H9 (cell line): ENCODE results near the gene IAH1. TPM values are rescaled to one million over a fixed set of nuclear protein-coding genes. Genes with fewer than 3 reads are reported as not detected.

ENCODE experiments used
- DNase-seq: peaks from one replicate; pipeline ENCODE4 v3.0.0-alpha.2; 2017
- H2AFZ ChIP-seq: one replicate; pipeline ENCODE4 v1.6.1; 2013; ENCODE audit warnings: mild to moderate bottlenecking, low read length, control low read depth, moderate library complexity
- H2AK5ac ChIP-seq: 2 replicates; pipeline ENCODE4 v1.6.1; 2013; ENCODE audit warnings: low read length, control low read depth, mixed read lengths; ENCODE audit not compliant: insufficient read length
- H2BK120ac ChIP-seq: one replicate; pipeline ENCODE4 v1.6.1; 2013; ENCODE audit warnings: low read depth, mild to moderate bottlenecking, low read length, control low read depth, inconsistent platforms; ENCODE audit not compliant: poor library complexity, severe bottlenecking
- H2BK12ac ChIP-seq: 2 replicates; pipeline ENCODE4 v1.6.1; 2013; ENCODE audit warnings: low read length, control low read depth, mixed read lengths, low read depth; ENCODE audit not compliant: insufficient read length
- H2BK15ac ChIP-seq: 2 replicates; pipeline ENCODE4 v1.6.1; 2013; ENCODE audit warnings: low read depth, low read length, control low read depth
- H2BK20ac ChIP-seq: one replicate; pipeline ENCODE4 v1.6.1; 2013; ENCODE audit warnings: low read depth, mild to moderate bottlenecking, low read length, control low read depth, inconsistent platforms; ENCODE audit not compliant: poor library complexity, severe bottlenecking
- H2BK5ac ChIP-seq: 2 replicates; pipeline ENCODE4 v1.6.1; 2013; ENCODE audit warnings: low read length, control low read depth, mixed read lengths; ENCODE audit not compliant: insufficient read length
- H3K14ac ChIP-seq: 2 replicates; pipeline ENCODE4 v1.6.1; 2013; ENCODE audit warnings: low read length, control low read depth; ENCODE audit not compliant: insufficient read depth
- H3K18ac ChIP-seq: 2 replicates; pipeline ENCODE4 v1.6.1; 2013; ENCODE audit warnings: low read depth, mild to moderate bottlenecking, mixed read lengths, low read length, control low read depth; ENCODE audit not compliant: insufficient read length
- H3K23ac ChIP-seq: 2 replicates; pipeline ENCODE4 v1.6.1; 2013; ENCODE audit warnings: low read length, control low read depth, mixed read lengths, low read depth; ENCODE audit not compliant: insufficient read length
- H3K23me2 ChIP-seq: 2 replicates; pipeline ENCODE4 v1.6.1; 2013; ENCODE audit warnings: low read depth, mild to moderate bottlenecking, mixed read lengths, low read length, control low read depth; ENCODE audit not compliant: insufficient read length, poor library complexity, severe bottlenecking
- H3K27ac ChIP-seq: 2 replicates; pipeline ENCODE4 v1.5.1; 2013; ENCODE audit warnings: low read length, control low read depth, mixed read lengths, low read depth; ENCODE audit not compliant: insufficient read length
- H3K27me3 ChIP-seq: 2 replicates; pipeline ENCODE4 v1.6.1; 2013; ENCODE audit warnings: low read length, control low read depth, inconsistent platforms; ENCODE audit not compliant: insufficient read depth
- H3K4ac ChIP-seq: 2 replicates; pipeline ENCODE4 v1.6.1; 2013; ENCODE audit warnings: low read depth, mild to moderate bottlenecking, control low read depth, inconsistent platforms, low read length, moderate library complexity
- H3K4me1 ChIP-seq: 2 replicates; pipeline ENCODE4 v1.6.1; 2013; ENCODE audit warnings: low read length, control low read depth, inconsistent platforms; ENCODE audit not compliant: insufficient read depth
- H3K4me2 ChIP-seq: 2 replicates; pipeline ENCODE4 v1.6.1; 2013; ENCODE audit warnings: low read length, control low read depth, mixed read lengths; ENCODE audit not compliant: insufficient read length, insufficient read depth
- H3K56ac ChIP-seq: 2 replicates; pipeline ENCODE4 v1.6.1; 2013; ENCODE audit warnings: low read depth, mild to moderate bottlenecking, mixed read lengths, low read length, control low read depth; ENCODE audit not compliant: insufficient read length
- H3K79me1 ChIP-seq: 2 replicates; pipeline ENCODE4 v1.6.1; 2013; ENCODE audit warnings: low read depth, mild to moderate bottlenecking, moderate library complexity, low read length, control low read depth, inconsistent platforms; ENCODE audit not compliant: insufficient read depth, poor library complexity, severe bottlenecking
- H3K79me2 ChIP-seq: 2 replicates; pipeline ENCODE4 v1.6.1; 2013; ENCODE audit warnings: low read length, control low read depth, inconsistent platforms; ENCODE audit not compliant: insufficient read depth
- H3K9ac ChIP-seq: 2 replicates; pipeline ENCODE4 v1.6.1; 2013; ENCODE audit warnings: low read length, control low read depth, mixed read lengths; ENCODE audit not compliant: insufficient read length; ENCODE audit errors: extremely low read depth
- H3K9me3 ChIP-seq: one replicate; pipeline ENCODE4 v1.6.1; 2013; ENCODE audit warnings: low read depth, low read length, inconsistent platforms; ENCODE audit not compliant: control insufficient read depth
- H3T11ph ChIP-seq: one replicate; pipeline ENCODE4 v1.6.1; 2013; ENCODE audit warnings: mild to moderate bottlenecking, low read length, control low read depth, inconsistent platforms
- H4K20me1 ChIP-seq: one replicate; pipeline ENCODE4 v1.6.1; 2013; ENCODE audit not compliant: control insufficient read depth, insufficient read length, insufficient read depth
- H4K5ac ChIP-seq: 2 replicates; pipeline ENCODE4 v1.6.1; 2013; ENCODE audit warnings: low read depth, mild to moderate bottlenecking, mixed read lengths, low read length, control low read depth; ENCODE audit not compliant: insufficient read length
- H4K8ac ChIP-seq: replicated peaks from 2 replicates; pipeline ENCODE4 v1.6.1; 2013; ENCODE audit warnings: low read length, control low read depth, mixed read lengths, low read depth; ENCODE audit not compliant: insufficient read length
- H4K91ac ChIP-seq: 2 replicates; pipeline ENCODE4 v1.6.1; 2013; ENCODE audit warnings: low read depth, mild to moderate bottlenecking, moderate library complexity, mixed read lengths, low read length, control low read depth; ENCODE audit not compliant: insufficient read length
- H3K27ac Mint-ChIP-seq, 3 experiments: 2 replicates in 2 of 3; 3 replicates in 1 of 3; pipeline ENCODE4 v1.8.0; 2020 to 2021; ENCODE audit warnings: mixed read lengths in 3 of 3, mild to moderate bottlenecking in 1 of 3, moderate library complexity in 1 of 3
- H3K27me3 Mint-ChIP-seq: 2 replicates; pipeline ENCODE4 v1.8.0; 2021; ENCODE audit warnings: low read depth, mild to moderate bottlenecking, moderate library complexity, mixed read lengths
- H3K36me3 Mint-ChIP-seq, 3 experiments: 2 replicates in 2 of 3; 3 replicates in 1 of 3; pipeline ENCODE4 v1.8.0; 2020 to 2021; ENCODE audit warnings: low read depth in 3 of 3, mixed read lengths in 3 of 3; ENCODE audit not compliant: insufficient read depth in 1 of 3
- H3K4me1 Mint-ChIP-seq, 2 experiments: 2 replicates each; pipeline ENCODE4 v1.8.0; 2020; ENCODE audit warnings: mixed read lengths in 2 of 2
- H3K4me3 Mint-ChIP-seq, 2 experiments: 2 replicates in 1 of 2; 3 replicates in 1 of 2; pipeline ENCODE4 v1.8.0; 2020 to 2021; ENCODE audit warnings: mild to moderate bottlenecking in 2 of 2, mixed read lengths in 2 of 2, moderate library complexity in 1 of 2
- H3K9me3 Mint-ChIP-seq, 2 experiments: 2 replicates in 1 of 2; 3 replicates in 1 of 2; pipeline ENCODE4 v1.8.0; 2020; ENCODE audit warnings: mild to moderate bottlenecking in 2 of 2, mixed read lengths in 2 of 2, moderate library complexity in 1 of 2
- CTCF ChIP-seq: fragments of 200-600 bp; sonication (generic); conservative IDR thresholded peaks from 3 replicates; pipeline ENCODE4 v1.8.0; 2021; ENCODE audit warnings: antibody characterized with exemption, mild to moderate bottlenecking
- WGBS: extraction: QIAGEN DNeasy Blood & Tissue Kit; methylation state at CpG from one replicate; pipeline ENCODE4 v1.1.7; 2013; ENCODE audit warnings: missing lambda C conversion rate, low lambda C conversion rate, mixed read lengths; ENCODE audit not compliant: insufficient read length; ENCODE audit errors: extremely low coverage; 5-methylcytosine and 5-hydroxymethylcytosine counted together
- total RNA-seq: library from RNA; stranded (reverse); gene quantifications from 2 replicates; pipeline ENCODE4 v1.2.1, GENCODE V29; 2021

Gene IAH1
- total RNA-seq, 1 experiment from 2014 or later = 25.6 TPM

GRCh38 chr2:9536504-9536903 is 62.2 kb downstream of the IAH1 start:
- Mint-ChIP-seq H3K4me3 (no peak overlapping the region), H3K36me3 (peaks cover 0 to 13% (median 12%) of the 10 kb centered on the region in 3 experiments; a peak in 4 of 7 replicates), H3K4me1 (no peaks in the 10 kb centered on the region; a peak in 1 of 4 replicates), H3K9me3 (no peaks in the 10 kb centered on the region), H3K27me3 (no peaks in the 10 kb centered on the region), H3K27ac (peak overlapping the region in 1 of 3 experiments; percentile 36; a peak in 1 of 7 replicates)
- no peak overlapping the region for H3K4me2 ChIP-seq
- no peak overlapping the region for H4K8ac ChIP-seq
- no peak overlapping the region for H3K9ac ChIP-seq
- no peak for DNase-seq
- H3K27ac ChIP-seq = no peak overlapping the region
- no peak overlapping the region for H3K14ac ChIP-seq
- H3K79me2 ChIP-seq = no peaks in the 10 kb centered on the region
- no peak overlapping the region for H3K4ac ChIP-seq
- H2BK15ac ChIP-seq = no peak overlapping the region
- H3K56ac ChIP-seq = no peak overlapping the region
- no CpG with 5 or more reads among the region's 6 CpGs for WGBS
- H2BK20ac ChIP-seq = no peak overlapping the region
- no peak overlapping the region for H2AFZ ChIP-seq
- no peak overlapping the region for H3T11ph ChIP-seq
- H3K23me2 ChIP-seq = no peaks in the 10 kb centered on the region
- no peaks in the 10 kb centered on the region for H3K79me1 ChIP-seq
- H3K27me3 ChIP-seq = no peaks in the 10 kb centered on the region
- no peak overlapping the region for H2BK12ac ChIP-seq
- H4K20me1 ChIP-seq = no peaks in the 10 kb centered on the region
- no peak overlapping the region for H2AK5ac ChIP-seq
- H2BK120ac ChIP-seq = no peak overlapping the region
- H4K91ac ChIP-seq = no peak overlapping the region
- H3K9me3 ChIP-seq = no peaks in the 10 kb centered on the region
- H3K18ac ChIP-seq = no peak overlapping the region
- no peaks in the 10 kb centered on the region for H3K4me1 ChIP-seq
- H4K5ac ChIP-seq = no peak overlapping the region
- H3K23ac ChIP-seq = no peak overlapping the region
- H2BK5ac ChIP-seq = no peak overlapping the region
- no peak for TF ChIP-seq CTCF
